ENCODE data around the gene ECSIT. TPM values are rescaled to one million over a fixed set of nuclear protein-coding genes. Genes with fewer than 3 reads are reported as not detected.

ECSIT gene
- total RNA-seq, 1 experiment from 2014 or later = 52.8 TPM

DNA sequence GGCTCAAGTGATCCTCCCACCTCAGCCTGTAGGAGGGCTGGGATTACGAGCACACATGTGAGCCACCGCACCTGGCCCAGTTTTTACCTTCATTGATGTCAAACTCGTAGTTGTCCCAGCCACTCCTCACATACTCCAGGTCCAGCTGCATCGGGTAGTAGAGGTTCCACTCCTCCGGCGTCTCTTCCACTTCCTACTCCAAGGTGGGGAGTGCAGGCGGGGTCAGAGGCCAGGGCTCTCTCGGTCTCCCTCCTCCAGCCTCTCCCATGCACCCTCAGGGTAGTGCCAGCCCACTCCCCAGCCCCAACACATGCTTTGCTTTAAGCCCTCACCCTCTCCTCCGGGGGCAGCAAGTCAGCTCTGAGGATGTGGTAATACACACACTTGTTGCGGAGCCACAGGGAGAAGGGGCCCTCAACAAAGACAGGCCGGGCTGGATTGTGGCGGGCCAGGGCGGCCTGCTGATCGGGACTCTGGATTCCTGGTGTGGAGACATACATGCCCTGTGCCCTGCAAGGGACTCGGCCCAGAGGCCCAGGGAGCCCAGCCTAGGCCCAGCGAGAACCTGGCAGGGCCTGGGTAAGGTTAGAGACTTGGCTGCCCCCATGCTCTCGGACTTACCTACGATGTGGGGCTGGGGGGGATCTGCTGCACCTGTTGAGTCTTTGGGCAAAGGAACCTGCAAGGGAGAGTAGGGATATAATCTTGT, 21.4 kb downstream of the ECSIT start:
- Histone ChIP-seq H3K4me3 (replicated peaks in 1 of 2; ENCODE audit: low read depth in 1 of 2, low read length in 2 of 2) (no peak overlapping the region), H2AFZ (ENCODE audit: low read depth, low read length, poor library complexity, severe bottlenecking) (no peak overlapping the region), H3K27ac (ENCODE audit: low read depth, low read length) (no peak overlapping the region), H4K20me1 (ENCODE audit: insufficient read depth) (no peaks in the 10 kb centered on the region), H3K4me2 (ENCODE audit: low read length) (no peak overlapping the region), H3K9me2 (ENCODE audit: insufficient read depth) (no peaks in the 10 kb centered on the region), H3K9me3 (ENCODE audit: control insufficient read depth in 1 of 2, insufficient read depth in 1 of 2, low read depth in 1 of 2, low read length in 2 of 2) (no peaks in the 10 kb centered on the region), H3K4me1 (ENCODE audit: control insufficient read depth in 1 of 2, insufficient read depth in 2 of 2, low read length in 2 of 2) (peaks cover 0 to 13% of the 10 kb centered on the region in 2 experiments; a peak in 2 of 4 replicates), H3K79me2 (ENCODE audit: insufficient read depth, low read length) (peaks cover 6% of the 10 kb centered on the region; the same call in 1 of the 2 replicates), H3K27me3 (ENCODE audit: insufficient read depth, low read length) (no peaks in the 10 kb centered on the region), H3K9ac (ENCODE audit: low read length) (no peak overlapping the region), H3K36me3 (ENCODE audit: control insufficient read depth in 1 of 2, insufficient read depth in 2 of 2, low read length in 2 of 2) (no peaks in the 10 kb centered on the region; a peak in 1 of 4 replicates)
- intact Hi-C loops (cut with micrococcal nuclease) = no loop called here
- BruUV-seq (replicated peaks) = no TSS peak
- ChIA-PET CTCF (no interaction called here), RAD21 (ENCODE audit: low non-redundant PET in 1 of 2, low total read pairs in 2 of 2, uncharacterized antibody in 2 of 2, unreplicated experiment in 2 of 2) (no interaction called here), POLR2A (no interaction called here)
- no peak for TF ChIP-seq POLR2A (IDR thresholded peaks at IDR 0.05; ENCODE audit: borderline replicate concordance, extremely low read depth, insufficient read depth, insufficient read length)
- no peak for TF ChIP-seq SP1 (IDR thresholded peaks at IDR 0.05; ENCODE audit: low read depth)
- TF ChIP-seq SRF (IDR thresholded peaks at IDR 0.05; ENCODE audit: low read depth) = no peak
- no peak for TF ChIP-seq RAD21 (IDR thresholded peaks at IDR 0.05; ENCODE audit: low read depth)
- TF ChIP-seq TCF7L2 (IDR thresholded peaks at IDR 0.05; ENCODE audit: borderline replicate concordance, extremely low read depth, insufficient read depth, insufficient read length) = no peak
- TF ChIP-seq ELF1 (IDR thresholded peaks at IDR 0.05; ENCODE audit: borderline replicate concordance, low read depth) = no peak
- TF ChIP-seq, protein P1, sequence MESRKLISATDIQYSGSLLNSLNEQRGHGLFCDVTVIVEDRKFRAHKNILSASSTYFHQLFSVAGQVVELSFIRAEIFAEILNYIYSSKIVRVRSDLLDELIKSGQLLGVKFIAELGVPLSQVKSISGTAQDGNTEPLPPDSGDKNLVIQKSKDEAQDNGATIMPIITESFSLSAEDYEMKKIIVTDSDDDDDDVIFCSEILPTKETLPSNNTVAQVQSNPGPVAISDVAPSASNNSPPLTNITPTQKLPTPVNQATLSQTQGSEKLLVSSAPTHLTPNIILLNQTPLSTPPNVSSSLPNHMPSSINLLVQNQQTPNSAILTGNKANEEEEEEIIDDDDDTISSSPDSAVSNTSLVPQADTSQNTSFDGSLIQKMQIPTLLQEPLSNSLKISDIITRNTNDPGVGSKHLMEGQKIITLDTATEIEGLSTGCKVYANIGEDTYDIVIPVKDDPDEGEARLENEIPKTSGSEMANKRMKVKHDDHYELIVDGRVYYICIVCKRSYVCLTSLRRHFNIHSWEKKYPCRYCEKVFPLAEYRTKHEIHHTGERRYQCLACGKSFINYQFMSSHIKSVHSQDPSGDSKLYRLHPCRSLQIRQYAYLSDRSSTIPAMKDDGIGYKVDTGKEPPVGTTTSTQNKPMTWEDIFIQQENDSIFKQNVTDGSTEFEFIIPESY (IDR thresholded peaks at IDR 0.05; ENCODE audit: extremely low read depth, insufficient replicate concordance, low read length) = no peak
- ATAC-seq = no peak
- DNase-seq (ENCODE audit: low read depth, low spot score) = no peak
